GM12878 (cell line): ENCODE data around the gene BRAF. TPM values are rescaled to one million over a fixed set of nuclear protein-coding genes. Genes with fewer than 3 reads are reported as not detected.

Source experiments
- ATAC-seq: fragments of 200-7000 bp; cut with Tn5 transposase; 3 replicates; pipeline ENCODE4 v1.9.1; 2020; ENCODE audit warnings: mild to moderate bottlenecking, moderate library complexity
- BruUV-seq: library from RNA; stranded (reverse); fragments of 400-500 nt; replicated peaks from 2 replicates; lab custom pipeline; 2021; lab: Mats Ljungman, UMichigan
- CTCF ChIA-PET: fragments of 300-600 bp; sonication (Branson Sonifier 250); formaldehyde crosslinking; extraction: SDS; loops from one replicate; lab custom pipeline; 2021; ENCODE audit warnings: inconsistent platforms; lab: Yijun Ruan, JAX
- POLR2A ChIA-PET: fragments of 350-600 bp; formaldehyde crosslinking; extraction: SDS; loops from one replicate; lab custom pipeline; 2021; ENCODE audit warnings: inconsistent platforms; lab: Charles Lee
- RAD21 ChIA-PET: fragments of 300-600 bp; sonication (Branson Sonifier 250); formaldehyde crosslinking; loops from one replicate; lab custom pipeline; 2023; ENCODE audit warnings: antibody characterized with exemption; ENCODE audit not compliant: unreplicated experiment; lab: Charles Lee
- SMC1A ChIA-PET: fragments of 300-600 bp; sonication (Branson Sonifier 250); formaldehyde crosslinking; loops from one replicate; lab custom pipeline; 2023; ENCODE audit not compliant: unreplicated experiment, uncharacterized antibody; lab: Charles Lee
- DNase-seq: peaks from one replicate; pipeline ENCODE4 v3.0.0-alpha.2; 2011; ENCODE audit warnings: low read depth, low spot score
- FAIRE-seq: peaks from 3 replicates; lab custom pipeline; 2011; peaks lifted over from hg19 to GRCh38; lab: Jason Lieb, UNC
- H2AFZ ChIP-seq: 2 replicates; pipeline ENCODE4 v1.6.0; 2011; ENCODE audit warnings: low read depth, low read length, control low read depth; ENCODE audit not compliant: control insufficient read depth
- H3K27ac ChIP-seq: 2 replicates; pipeline ENCODE4 v1.5.1; 2011; ENCODE audit warnings: control low read depth; ENCODE audit not compliant: control insufficient read depth, insufficient read depth
- H3K27me3 ChIP-seq, 2 experiments: replicated peaks in 1 of 2; 2 replicates each; pipeline versions ENCODE4 v1.6.0 to v1.6.1; 2011; ENCODE audit warnings: low read length in 1 of 2; ENCODE audit not compliant: control insufficient read depth in 2 of 2, insufficient read depth in 2 of 2
- H3K36me3 ChIP-seq, 2 experiments: 2 replicates each; pipeline ENCODE4 v1.5.1; 2011; ENCODE audit warnings: low read length in 1 of 2; ENCODE audit not compliant: control insufficient read depth in 2 of 2, insufficient read depth in 2 of 2
- H3K4me1 ChIP-seq: 2 replicates; pipeline ENCODE4 v1.6.1; 2011; ENCODE audit warnings: mild to moderate bottlenecking, low read length, moderate library complexity, mixed read lengths; ENCODE audit not compliant: control insufficient read depth, insufficient read depth
- H3K4me2 ChIP-seq: 2 replicates; pipeline ENCODE4 v1.6.0; 2011; ENCODE audit warnings: control low read depth; ENCODE audit not compliant: control insufficient read depth, insufficient read depth
- H3K4me3 ChIP-seq: fragments of 200-600 bp; sonication (generic); 2 replicates; pipeline ENCODE4 v1.5.1; 2016
- H3K79me2 ChIP-seq: 2 replicates; pipeline ENCODE4 v1.6.0; 2011; ENCODE audit warnings: low read length; ENCODE audit not compliant: control insufficient read depth, insufficient read depth
- H3K9ac ChIP-seq: 2 replicates; pipeline ENCODE4 v1.8.0; 2011; ENCODE audit warnings: low read length, control low read depth, mixed read lengths; ENCODE audit not compliant: control insufficient read depth, insufficient read depth
- H3K9me3 ChIP-seq: replicated peaks from 3 replicates; pipeline ENCODE4 v1.5.1; 2011; ENCODE audit warnings: mild to moderate bottlenecking, low read length; ENCODE audit not compliant: control insufficient read depth, insufficient read depth
- H4K20me1 ChIP-seq: 2 replicates; pipeline ENCODE4 v1.6.0; 2011; ENCODE audit not compliant: control insufficient read depth, insufficient read depth
- ATF7 ChIP-seq: fragments of 450-650 bp; IDR thresholded peaks from 2 replicates; pipeline ENCODE4 v1.6.1; 2016; ENCODE audit warnings: low read depth, mild to moderate bottlenecking
- HDAC6 ChIP-seq: fragments of 200-600 bp; sonication (generic); IDR thresholded peaks from one replicate; pipeline ENCODE4 v1.8.0; 2017; ENCODE audit warnings: antibody characterized with exemption; ENCODE audit not compliant: unreplicated experiment
- HDGF ChIP-seq: fragments of 450-650 bp; IDR thresholded peaks from 2 replicates; pipeline ENCODE4 v1.6.1; 2016; ENCODE audit warnings: antibody characterized with exemption
- SIN3A ChIP-seq: IDR thresholded peaks from 2 replicates; pipeline ENCODE4 v1.6.1; 2012; ENCODE audit warnings: low read depth, low read length, improper control_type of control experiment
- SREBF2 ChIP-seq: IDR thresholded peaks from 2 replicates; pipeline ENCODE4 v1.6.1; 2012; ENCODE audit warnings: mild to moderate bottlenecking, low read length
- ZBTB40 ChIP-seq: fragments of 450-650 bp; IDR thresholded peaks from 2 replicates; pipeline ENCODE4 v1.6.1; 2016; ENCODE audit warnings: mild to moderate bottlenecking, moderate library complexity, borderline replicate concordance
- ZNF24 ChIP-seq: fragments of 450-650 bp; IDR thresholded peaks from 2 replicates; pipeline ENCODE4 v1.6.1; 2017; ENCODE audit warnings: antibody characterized with exemption, mild to moderate bottlenecking
- ZNF384 ChIP-seq: IDR thresholded peaks from 2 replicates; pipeline ENCODE4 v1.6.1; 2012; ENCODE audit warnings: low read depth, mild to moderate bottlenecking, low read length, improper control_type of control experiment, borderline replicate concordance
- WGBS: methylation state at CpG from one replicate; pipeline ENCODE4 v1.1.6; 2016; ENCODE audit warnings: low lambda C conversion rate; ENCODE audit not compliant: insufficient replicate concordance, insufficient coverage; ENCODE audit errors: missing lambda C conversion rate; 5-methylcytosine and 5-hydroxymethylcytosine counted together
- in situ Hi-C: fragments of 300-500 bp; cut with MboI; formaldehyde crosslinking; loops from 9 replicates; pipeline ENCODE4 v1.14.3; 2018; ENCODE audit warnings: mixed read lengths
- intact Hi-C: fragments of 100-400 bp; cut with micrococcal nuclease; formaldehyde crosslinking; loops from one replicate; pipeline ENCODE4 v1.14.2; 2022; ENCODE audit not compliant: unreplicated experiment
- polyA plus RNA-seq, 11 experiments: library from polyadenylated mRNA; depleted of rRNA in 4 of 11; unstranded in 6 of 11; stranded (reverse) in 5 of 11; fragments of >200 nt; fragmentation: Nextera tagmentation in 4 of 11; fragmentation: Illumina TruSeq in 1 of 11; extraction: Ambion mirVana in 4 of 11; extraction: Trizol in 1 of 11; gene quantifications; 1 replicate in 1 of 11; 2 replicates in 10 of 11; pipeline versions ENCODE4 v1.2.1 to v1.2.3, GENCODE V29; 2011 to 2016; ENCODE audit warnings: inconsistent platforms in 2 of 11, missing spikeins in 2 of 11, low read depth in 1 of 11
- total RNA-seq, 4 experiments: library from RNA; depleted of rRNA in 3 of 4; stranded (reverse); fragments of >200 nt in 3 of 4; fragmentation: Illumina TruSeq in 1 of 4; extraction: Trizol in 1 of 4; gene quantifications; 2 replicates each; pipeline versions ENCODE4 v1.2.1 to v1.2.3, GENCODE V29; 2013 to 2021

The BRAF gene
- total and polyA plus RNA-seq, 10 of the 15 experiments (the other 5 are each of a cell fraction or from before 2014, with no cell fraction given), result 2.6 to 31.0 (median 10.6) TPM

- Histone ChIP-seq H3K79me2 (no peaks in the 10 kb centered on the region), H4K20me1 (no peaks in the 10 kb centered on the region), H3K9me3 (no peaks in the 10 kb centered on the region), H2AFZ (no peak overlapping the region), H3K9ac (no peak overlapping the region), H3K4me2 (no peak overlapping the region), H3K27ac (no peak overlapping the region), H3K27me3 (no peaks in the 10 kb centered on the region), H3K4me3 (no peak overlapping the region), H3K36me3 (peaks cover 5 to 10% of the 10 kb centered on the region in 2 experiments; a peak in 3 of 4 replicates), H3K4me1 (peaks cover 4% of the 10 kb centered on the region)
- ChIA-PET RAD21 (no interaction called here), SMC1A (no interaction called here), POLR2A (interaction anchor here (0.6 kb wide), 1 partner anchor 12 kb away, joined by 3 read pairs; no protein-coding TSS in a partner anchor), CTCF (interaction anchor here (0.6 to 0.9 kb wide), 2 partner anchors 14 to 23 kb away, joined by 3 read pairs; no protein-coding TSS in a partner anchor)
- intact Hi-C loops, result no loop called here
- FAIRE-seq (no peak), DNase-seq (no peak), ATAC-seq (no peak)
- in situ Hi-C loops, result no loop called here
- TF ChIP-seq HDGF (no peak), SIN3A (no peak), ATF7 (no peak)
- BruUV-seq, result no TSS peak
- WGBS, result 91% methylated on average over 12 of the region's 12 CpGs
These were observed 233.2 kb downstream of the BRAF start for GRCh38 chr7:140691376-140692045.

- Histone ChIP-seq H3K4me1 (no peaks in the 10 kb centered on the region), H3K79me2 (no peaks in the 10 kb centered on the region), H3K36me3 (peaks cover 7 to 10% of the 10 kb centered on the region in 2 experiments; a peak in 3 of 4 replicates), H3K27me3 (no peaks in the 10 kb centered on the region), H3K4me3 (no peak overlapping the region), H3K27ac (no peak overlapping the region), H4K20me1 (no peaks in the 10 kb centered on the region), H3K9me3 (no peaks in the 10 kb centered on the region), H3K4me2 (no peak overlapping the region), H3K9ac (no peak overlapping the region), H2AFZ (no peak overlapping the region)
- intact Hi-C loops (no loop called here), in situ Hi-C loops (no loop called here)
- ChIA-PET RAD21 (no interaction called here), CTCF (interaction anchor here (1.0 kb wide), 1 partner anchor 16 kb away, joined by 4 read pairs; no protein-coding TSS in a partner anchor), POLR2A (no interaction called here), SMC1A (interaction anchor here (1.0 kb wide), 1 partner anchor 15 kb away, joined by 4 read pairs; no protein-coding TSS in a partner anchor)
- DNase-seq (no peak), FAIRE-seq (no peak), ATAC-seq (no peak)
- BruUV-seq, result no TSS peak
- TF ChIP-seq SREBF2 (no peak), HDAC6 (no peak), ZBTB40 (no peak), ZNF24 (no peak), ZNF384 (no peak)
- WGBS, result 92% methylated on average over 16 of the region's 16 CpGs
These were observed 235.3 kb downstream of the BRAF start for GRCh38 chr7:140689199-140690152.
